DOHH2 (cell line): Measurements from ENCODE around the gene ANLN.

ENCODE experiments used
- H3F3A ChIP-seq: fragments of 200-600 bp; sonication (generic), shearing (Covaris generic); 2 replicates; pipeline ENCODE4 v1.6.0; 2016; ENCODE audit warnings: antibody characterized with exemption, mild to moderate bottlenecking; ENCODE audit not compliant: control insufficient read depth, insufficient read depth
- H3K27ac ChIP-seq: fragments of 200-600 bp; sonication (generic); 2 replicates; pipeline ENCODE4 v1.5.1; 2014; ENCODE audit warnings: low read depth, mild to moderate bottlenecking, low read length, moderate library complexity
- H3K27me3 ChIP-seq: fragments of 200-600 bp; sonication (generic); 2 replicates; pipeline ENCODE4 v1.6.1; 2014; ENCODE audit warnings: mild to moderate bottlenecking, low read length, mixed read lengths; ENCODE audit not compliant: control insufficient read depth
- H3K36me3 ChIP-seq: fragments of 200-600 bp; sonication (generic); 2 replicates; pipeline ENCODE4 v1.6.1; 2014; ENCODE audit warnings: mild to moderate bottlenecking, low read length, moderate library complexity, mixed read lengths; ENCODE audit not compliant: control insufficient read depth
- H3K4me1 ChIP-seq: fragments of 200-600 bp; sonication (generic); 2 replicates; pipeline ENCODE4 v1.6.1; 2014; ENCODE audit warnings: mild to moderate bottlenecking, low read length, mixed read lengths; ENCODE audit not compliant: control insufficient read depth
- H3K4me2 ChIP-seq: fragments of 200-600 bp; sonication (generic); 2 replicates; pipeline ENCODE4 v1.6.0; 2014; ENCODE audit warnings: mild to moderate bottlenecking, low read length, moderate library complexity
- H3K4me3 ChIP-seq: fragments of 200-600 bp; sonication (generic); 2 replicates; pipeline ENCODE4 v1.5.1; 2014; ENCODE audit warnings: mild to moderate bottlenecking, low read length, mixed read lengths
- H3K79me2 ChIP-seq: fragments of 200-600 bp; sonication (generic); 2 replicates; pipeline ENCODE4 v1.6.1; 2014; ENCODE audit warnings: mild to moderate bottlenecking, low read length, mixed read lengths; ENCODE audit not compliant: control insufficient read depth
- H3K9me2 ChIP-seq: fragments of 200-600 bp; sonication (generic); replicated peaks from 2 replicates; pipeline ENCODE4 v1.6.1; 2014; ENCODE audit warnings: mild to moderate bottlenecking, low read length, mixed read lengths; ENCODE audit not compliant: control insufficient read depth
- H3K9me3 ChIP-seq: fragments of 200-600 bp; sonication (generic); 2 replicates; pipeline ENCODE4 v1.6.1; 2014; ENCODE audit warnings: antibody characterized with exemption, low read length, mixed read lengths; ENCODE audit not compliant: control insufficient read depth, insufficient read depth
- H4K20me1 ChIP-seq: fragments of 200-600 bp; sonication (generic); 2 replicates; pipeline ENCODE4 v1.6.0; 2014; ENCODE audit warnings: low read depth, mild to moderate bottlenecking, antibody characterized with exemption, low read length, moderate library complexity; ENCODE audit not compliant: control insufficient read depth, insufficient read depth
- CTCF ChIP-seq: fragments of 200-600 bp; sonication (generic); IDR thresholded peaks from one replicate; pipeline ENCODE4 v1.5.1; 2014; ENCODE audit warnings: antibody characterized with exemption, mild to moderate bottlenecking, low read depth, low read length; ENCODE audit not compliant: poor library complexity, severe bottlenecking
- EZH2phosphoT487 ChIP-seq: fragments of 200-600 bp; sonication (generic); IDR thresholded peaks from 2 replicates; pipeline ENCODE4 v1.6.1; 2017; ENCODE audit warnings: borderline replicate concordance, mild to moderate bottlenecking, antibody characterized with exemption, low read length, moderate library complexity, mixed read lengths

ANLN gene

DNA sequence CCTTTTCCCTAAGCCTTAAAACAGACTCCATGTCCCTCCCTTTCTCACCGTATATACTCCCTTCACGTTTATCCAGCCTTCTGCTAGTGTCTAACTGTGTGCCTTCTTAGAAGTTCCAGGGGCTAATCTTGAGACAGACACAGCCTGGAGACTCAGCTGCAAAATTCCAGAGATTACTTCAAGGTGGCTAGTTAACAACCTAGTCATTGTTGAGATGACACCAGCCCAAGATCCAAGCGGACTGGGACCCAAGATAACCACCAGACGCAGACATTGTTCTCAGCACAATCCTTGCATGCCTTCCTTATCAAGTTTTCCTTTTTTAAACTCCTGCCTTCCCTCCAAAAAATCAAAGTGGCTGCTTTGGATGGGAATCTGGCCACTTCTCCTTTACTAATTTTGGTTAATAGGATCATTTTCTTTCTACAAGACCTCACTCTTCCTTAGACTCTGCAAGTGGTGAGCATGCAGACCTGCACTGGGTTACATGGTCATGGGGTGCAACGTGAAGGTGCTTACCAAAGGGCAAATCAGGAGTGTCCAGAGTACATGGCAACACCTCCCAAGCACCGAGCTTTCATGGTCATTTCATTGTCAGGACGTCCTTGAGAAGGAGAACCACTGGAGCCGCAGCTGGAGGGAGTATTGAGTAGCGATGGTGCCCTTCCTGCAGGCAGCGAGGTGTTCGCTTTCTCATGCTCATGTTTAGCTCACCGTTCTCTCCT lies 69.7 kb downstream of the ANLN start:
- Histone ChIP-seq H3K36me3 (peaks cover 4% of the 10 kb centered on the region), H4K20me1 (no peaks in the 10 kb centered on the region), H3K9me3 (no peaks in the 10 kb centered on the region), H3K27ac (no peak overlapping the region), H3K79me2 (no peaks in the 10 kb centered on the region), H3K4me2 (no peak overlapping the region), H3K4me1 (no peaks in the 10 kb centered on the region), H3F3A (peaks cover 9% of the 10 kb centered on the region; the same call in 1 of the 2 replicates), H3K4me3 (no peak overlapping the region), H3K9me2 (no peaks in the 10 kb centered on the region), H3K27me3 (peaks cover 17% of the 10 kb centered on the region)
- TF ChIP-seq CTCF = no peak
- no peak for TF ChIP-seq EZH2phosphoT487

GRCh38 chr7:36460811-36461429 lies 71.3 kb downstream of the ANLN start:
- H3K4me2 ChIP-seq = no peak overlapping the region
- TF ChIP-seq CTCF = no peak
- no peak for TF ChIP-seq EZH2phosphoT487
- no peaks in the 10 kb centered on the region for H3K79me2 ChIP-seq
- H3K36me3 ChIP-seq = no peaks in the 10 kb centered on the region
- H4K20me1 ChIP-seq = no peaks in the 10 kb centered on the region
- H3K4me1 ChIP-seq = no peaks in the 10 kb centered on the region
- H3F3A ChIP-seq = peaks cover under 1% of the 10 kb centered on the region; the same call in 1 of the 2 replicates
- peaks cover 17% of the 10 kb centered on the region for H3K27me3 ChIP-seq
- no peak overlapping the region for H3K4me3 ChIP-seq
- H3K9me3 ChIP-seq = no peaks in the 10 kb centered on the region
- H3K27ac ChIP-seq = no peak overlapping the region
- no peaks in the 10 kb centered on the region for H3K9me2 ChIP-seq

- H3K9me3 ChIP-seq = no peaks in the 10 kb centered on the region
- no peaks in the 10 kb centered on the region for H3F3A ChIP-seq
- H4K20me1 ChIP-seq = no peaks in the 10 kb centered on the region
- H3K36me3 ChIP-seq = no peaks in the 10 kb centered on the region
- peaks cover 17% of the 10 kb centered on the region for H3K27me3 ChIP-seq
- no peak overlapping the region for H3K27ac ChIP-seq
- H3K79me2 ChIP-seq = no peaks in the 10 kb centered on the region
- no peak overlapping the region for H3K4me2 ChIP-seq
- no peaks in the 10 kb centered on the region for H3K4me1 ChIP-seq
- TF ChIP-seq CTCF (no peak), EZH2phosphoT487 (no peak)
- H3K9me2 ChIP-seq = no peaks in the 10 kb centered on the region
- H3K4me3 ChIP-seq = no peak overlapping the region
Measured at GRCh38 chr7:36462551-36463137, 73.0 kb downstream of the ANLN start.
